Dendritic cell treated with granulocyte-macrophage colony-stimulating factor and Interleukin-4, amounts not matched to agents 40 ng/mL and 50 ng/mL, for 4 days (primary cell): ENCODE measurements around the gene NXT1.
A peak's percentile ranks its signal among the peaks of the same experiment; 100 is the strongest.
"Not testable (repeated sequence)": the region's sequence is repeated elsewhere in the genome, so short reads cannot be mapped to it uniquely, and the experiment has no call there.

Experiments used
- H3K27ac Mint-ChIP-seq: one replicate; pipeline ENCODE4 v1.8.0; 2022; ENCODE audit warnings: mild to moderate bottlenecking, mixed read lengths
- H3K27me3 Mint-ChIP-seq: one replicate; pipeline ENCODE4 v1.8.0; 2022; ENCODE audit warnings: mild to moderate bottlenecking, mixed read lengths
- H3K36me3 Mint-ChIP-seq: one replicate; pipeline ENCODE4 v1.8.0; 2022; ENCODE audit warnings: low read depth, mixed read lengths
- H3K4me1 Mint-ChIP-seq: one replicate; pipeline ENCODE4 v1.8.0; 2022; ENCODE audit warnings: low read depth, mixed read lengths
- H3K4me3 Mint-ChIP-seq: one replicate; pipeline ENCODE4 v1.8.0; 2022; ENCODE audit warnings: mild to moderate bottlenecking, moderate library complexity, mixed read lengths
- H3K9me3 Mint-ChIP-seq: one replicate; pipeline ENCODE4 v1.8.0; 2022; ENCODE audit warnings: mixed read lengths
- intact Hi-C: fragments of 100-400 bp; cut with micrococcal nuclease; formaldehyde crosslinking; loops from one replicate; pipeline ENCODE4 v1.15.0; 2022

The NXT1 gene

DNA sequence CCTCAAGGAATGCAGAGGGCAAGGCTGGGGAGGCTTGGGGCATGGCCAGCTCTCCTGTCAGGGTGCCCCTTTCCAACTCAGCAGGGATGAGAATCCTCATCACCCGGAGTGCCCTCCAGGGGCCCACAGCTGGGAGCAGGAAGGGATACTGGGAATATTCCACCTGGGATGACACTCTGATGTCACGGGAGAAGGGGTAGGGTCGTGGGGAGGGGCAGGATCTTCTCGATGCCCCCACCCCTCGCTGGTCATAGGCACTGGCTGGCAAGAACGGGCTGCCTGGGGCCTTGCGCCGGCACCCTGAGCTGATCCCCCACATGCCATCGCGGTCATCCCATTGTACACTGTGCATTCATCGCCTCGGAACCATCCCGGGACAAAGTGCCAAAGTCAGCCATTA lies 10.6 kb upstream of the NXT1 start:
- Mint-ChIP-seq H3K36me3 (no peaks in the 10 kb centered on the region), H3K27me3 (peaks cover 17% of the 10 kb centered on the region), H3K9me3 (no peaks in the 10 kb centered on the region), H3K27ac (no peak overlapping the region), H3K4me3 (no peak overlapping the region), H3K4me1 (no peaks in the 10 kb centered on the region)
- intact Hi-C loops = loop anchor here (1.0 to 5.0 kb wide), 4 partner anchors 108 to 1005 kb away; no protein-coding TSS in a partner anchor

- Mint-ChIP-seq H3K4me1 (no peaks in the 10 kb centered on the region), H3K4me3 (no peak overlapping the region), H3K27me3 (peaks cover 11% of the 10 kb centered on the region), H3K36me3 (no peaks in the 10 kb centered on the region), H3K27ac (no peak overlapping the region), H3K9me3 (no peaks in the 10 kb centered on the region)
- intact Hi-C loops = loop anchor here (1.0 to 5.0 kb wide), 3 partner anchors 288 to 1006 kb away; no protein-coding TSS in a partner anchor
Measured at GRCh38 chr20:23340524-23340923, 10.1 kb upstream of the NXT1 start.

DNA sequence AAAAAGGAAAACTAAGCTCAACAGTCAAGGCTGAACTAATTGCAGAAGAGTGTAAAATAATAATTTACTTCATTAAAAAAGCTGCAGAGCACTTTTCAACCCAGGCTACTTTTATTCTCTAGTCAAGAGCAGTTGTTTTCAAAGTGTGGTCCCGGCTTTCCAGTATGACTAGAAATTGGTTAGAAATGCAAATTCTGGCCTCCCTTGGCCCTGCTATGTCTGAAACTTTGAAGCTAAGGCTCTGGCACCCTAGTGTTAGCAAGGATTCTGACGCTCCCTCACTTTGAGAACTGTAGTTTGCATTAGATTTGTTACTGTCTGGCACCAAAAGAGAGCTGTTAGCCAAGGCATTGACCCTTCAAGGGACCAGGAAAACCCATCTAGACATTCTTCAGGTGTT lies 9.5 kb upstream of the NXT1 start:
- H3K36me3 Mint-ChIP-seq = no peaks in the 10 kb centered on the region
- H3K27me3 Mint-ChIP-seq = peaks cover 11% of the 10 kb centered on the region
- no peak overlapping the region for H3K27ac Mint-ChIP-seq
- no peaks in the 10 kb centered on the region for H3K4me1 Mint-ChIP-seq
- H3K9me3 Mint-ChIP-seq = no peaks in the 10 kb centered on the region
- H3K4me3 Mint-ChIP-seq = no peak overlapping the region
- intact Hi-C loops = loop anchor here (2.0 to 5.0 kb wide), 2 partner anchors 289 to 1006 kb away; no protein-coding TSS in a partner anchor

DNA sequence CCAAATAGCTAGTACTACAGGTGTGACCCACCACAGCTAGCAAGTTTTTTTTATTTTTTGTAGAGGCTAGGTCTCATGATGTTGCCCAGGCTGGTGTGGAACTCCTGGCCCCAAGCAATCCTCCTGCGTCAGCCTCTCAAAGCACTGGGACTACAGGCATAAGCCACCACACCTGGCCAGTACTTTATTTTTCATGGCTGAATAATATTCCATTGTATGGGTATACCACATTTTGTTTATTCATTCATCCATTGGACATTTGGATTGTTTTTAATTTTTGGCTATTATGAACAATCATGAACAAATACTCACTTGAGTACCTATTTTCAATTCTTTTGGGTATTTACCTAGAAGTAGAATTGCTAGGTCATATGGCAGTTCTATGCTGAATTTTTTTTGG lies 7.0 kb upstream of the NXT1 start:
- no peak overlapping the region for H3K4me3 Mint-ChIP-seq
- no peaks in the 10 kb centered on the region for H3K4me1 Mint-ChIP-seq
- no peaks in the 10 kb centered on the region for H3K36me3 Mint-ChIP-seq
- H3K9me3 Mint-ChIP-seq = no peaks in the 10 kb centered on the region
- H3K27ac Mint-ChIP-seq = no peak overlapping the region
- H3K27me3 Mint-ChIP-seq = peaks cover 13% of the 10 kb centered on the region
- intact Hi-C loops = loop anchor here (5.0 kb wide), 1 partner anchor 291 kb away; no protein-coding TSS in a partner anchor

DNA sequence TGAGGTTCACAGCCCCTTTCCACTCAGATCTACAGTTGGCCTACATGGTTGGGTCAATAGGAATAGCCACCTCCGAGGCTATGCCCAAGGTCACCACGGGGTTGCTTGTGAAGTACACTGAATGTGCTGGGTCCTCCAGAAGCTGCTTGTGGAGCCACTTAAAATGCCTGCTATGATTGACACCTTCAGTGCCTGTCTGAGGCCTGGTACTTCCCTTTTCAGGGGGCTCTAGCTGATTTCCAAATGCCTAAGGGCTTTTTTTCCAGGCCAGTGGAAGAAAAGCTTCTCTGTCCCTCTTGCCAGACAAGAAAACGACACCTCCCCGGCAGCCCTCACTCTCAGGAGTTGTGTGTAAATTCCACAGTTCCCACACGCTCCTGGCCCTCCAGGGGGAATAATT lies 6.3 kb upstream of the NXT1 start:
- H3K27ac Mint-ChIP-seq = no peak overlapping the region
- H3K4me1 Mint-ChIP-seq = peaks cover 2% of the 10 kb centered on the region
- H3K9me3 Mint-ChIP-seq = no peaks in the 10 kb centered on the region
- H3K36me3 Mint-ChIP-seq = no peaks in the 10 kb centered on the region
- H3K4me3 Mint-ChIP-seq = no peak overlapping the region
- peaks cover 10% of the 10 kb centered on the region for H3K27me3 Mint-ChIP-seq
- intact Hi-C loops = loop anchor here (5.0 kb wide), 1 partner anchor 292 kb away; no protein-coding TSS in a partner anchor

DNA sequence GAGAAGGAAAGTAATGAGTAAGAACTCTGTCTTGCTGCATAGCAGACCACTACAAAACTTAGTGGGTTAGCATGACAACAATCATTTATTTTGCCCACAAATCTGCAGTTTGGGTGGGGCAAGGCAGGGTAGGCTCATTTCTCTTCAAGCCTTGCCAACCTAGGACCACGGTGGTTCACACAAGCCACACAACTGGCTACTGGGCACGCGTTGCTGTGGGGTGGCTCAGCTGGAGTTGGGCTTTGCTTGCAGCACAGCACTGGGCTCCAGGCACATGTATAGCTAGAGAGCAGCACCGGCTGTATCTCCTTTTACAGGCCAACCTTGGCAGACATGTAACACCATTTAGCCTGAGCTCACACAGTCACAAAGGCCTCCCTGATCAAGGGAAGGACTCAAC lies 4.6 kb upstream of the NXT1 start:
- H3K27me3 Mint-ChIP-seq = peaks cover 8% of the 10 kb centered on the region
- H3K36me3 Mint-ChIP-seq = no peaks in the 10 kb centered on the region
- peaks cover 9% of the 10 kb centered on the region for H3K4me1 Mint-ChIP-seq
- no peak overlapping the region for H3K4me3 Mint-ChIP-seq
- H3K9me3 Mint-ChIP-seq = no peaks in the 10 kb centered on the region
- H3K27ac Mint-ChIP-seq = no peak overlapping the region
- intact Hi-C loops = no loop called here

DNA sequence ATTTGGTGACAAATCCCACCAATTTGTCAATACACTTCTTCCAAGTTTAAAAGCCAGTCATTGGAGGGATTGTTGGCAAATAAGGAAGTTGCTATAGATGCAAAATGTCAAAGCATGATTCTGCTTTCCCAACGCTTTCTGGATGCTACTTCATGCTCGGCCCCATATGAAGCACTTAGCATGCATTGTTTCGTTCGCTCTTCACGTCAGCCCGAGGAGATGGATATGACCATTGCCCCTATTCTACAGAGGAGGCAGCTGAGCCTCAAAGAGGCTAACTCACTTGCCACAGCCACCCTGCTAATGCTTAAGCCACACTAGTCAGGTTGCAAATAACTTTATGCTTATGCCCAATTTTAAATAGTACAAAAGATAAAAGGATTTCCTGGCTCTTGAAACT lies 2.8 kb upstream of the NXT1 start:
- H3K4me3 Mint-ChIP-seq = no peak overlapping the region

GRCh38 chr20:23348510-23348909 lies 2.1 kb upstream of the NXT1 start:
- not testable (repeated sequence) for H3K27ac Mint-ChIP-seq, H3K4me3 Mint-ChIP-seq, H3K9me3 Mint-ChIP-seq

More for the DNA sequence above, 2.8 kb upstream of the NXT1 start:
- no peaks in the 10 kb centered on the region for H3K9me3 Mint-ChIP-seq
- H3K36me3 Mint-ChIP-seq = no peaks in the 10 kb centered on the region
- H3K4me1 Mint-ChIP-seq = peaks cover 18% of the 10 kb centered on the region
- peaks cover 5% of the 10 kb centered on the region for H3K27me3 Mint-ChIP-seq
- intact Hi-C loops = no loop called here
- no peak overlapping the region for H3K27ac Mint-ChIP-seq

GRCh38 chr20:23349338-23350195 lies 1.0 kb upstream of the NXT1 start:
- H3K4me3 Mint-ChIP-seq = peak overlapping the region; percentile 84
- H3K4me1 Mint-ChIP-seq = peaks cover 21% of the 10 kb centered on the region
- no peaks in the 10 kb centered on the region for H3K9me3 Mint-ChIP-seq
- peaks cover 5% of the 10 kb centered on the region for H3K27me3 Mint-ChIP-seq
- peak overlapping the region; percentile 95 for H3K27ac Mint-ChIP-seq
- H3K36me3 Mint-ChIP-seq = peaks cover 10% of the 10 kb centered on the region
- intact Hi-C loops = loop anchor here (1.0 kb wide), 2 partner anchors 9 to 13 kb away; partner anchors contain the start of gene GZF1

More at GRCh38 chr20:23348510-23348909, 2.1 kb upstream of the NXT1 start:
- peaks cover 21% of the 10 kb centered on the region for H3K4me1 Mint-ChIP-seq
- intact Hi-C loops, H3K36me3 Mint-ChIP-seq, H3K27me3 Mint-ChIP-seq: not testable (repeated sequence)

DNA sequence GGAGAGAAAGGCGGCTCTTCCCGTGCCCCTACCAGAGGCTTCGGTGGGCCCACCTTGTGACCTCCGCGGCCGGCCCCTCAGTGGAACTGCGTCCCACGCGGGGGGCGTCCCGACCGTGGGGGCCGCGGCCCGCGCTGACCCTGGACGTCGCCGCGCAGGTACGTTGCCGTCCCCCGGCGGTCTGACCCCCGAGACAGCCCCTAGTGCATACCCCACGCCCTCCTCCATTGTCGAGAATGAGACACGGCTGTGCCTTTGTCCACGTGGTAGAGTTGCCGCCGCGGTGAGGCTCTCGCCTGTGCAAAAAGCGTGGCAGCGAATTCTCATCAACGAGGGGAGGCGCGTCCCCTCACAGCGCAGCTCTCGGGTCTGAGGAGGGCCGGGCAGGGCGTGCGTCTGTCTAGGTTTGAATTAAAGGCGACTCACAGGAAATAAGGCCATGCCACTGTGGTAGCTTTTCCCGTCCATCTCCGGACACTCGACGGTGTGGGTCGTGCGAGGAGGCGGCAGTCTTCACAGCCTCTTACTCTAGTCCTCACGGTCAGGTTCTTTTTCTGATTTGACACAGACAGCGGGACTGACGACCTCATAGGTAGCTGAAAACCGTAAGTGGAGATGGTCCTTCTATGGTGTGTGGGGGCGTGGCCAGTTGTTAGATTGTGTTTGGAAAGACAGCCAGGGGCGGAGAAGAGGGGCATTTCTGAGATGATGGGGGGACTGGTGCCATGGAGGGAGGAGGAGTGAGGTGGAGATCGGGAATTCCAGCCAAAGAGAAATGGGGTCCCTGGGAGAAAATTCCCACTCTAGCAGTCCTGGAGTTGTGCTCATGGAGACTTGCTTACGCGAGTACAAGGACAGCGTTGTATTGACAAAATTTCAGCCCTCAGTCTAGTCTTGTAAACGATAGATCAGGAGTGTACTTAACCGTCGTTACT lies 580 bp downstream of the NXT1 start:
- intact Hi-C loops = loop anchor here (1.0 kb wide), 2 partner anchors 7 to 11 kb away; partner anchors contain the start of gene GZF1
- no peaks in the 10 kb centered on the region for H3K9me3 Mint-ChIP-seq
- H3K27ac Mint-ChIP-seq = peak overlapping the region; percentile 95
- H3K4me1 Mint-ChIP-seq = peaks cover 21% of the 10 kb centered on the region
- H3K4me3 Mint-ChIP-seq = peak overlapping the region; percentile 84
- H3K36me3 Mint-ChIP-seq = peaks cover 26% of the 10 kb centered on the region
- H3K27me3 Mint-ChIP-seq = peaks cover 5% of the 10 kb centered on the region

DNA sequence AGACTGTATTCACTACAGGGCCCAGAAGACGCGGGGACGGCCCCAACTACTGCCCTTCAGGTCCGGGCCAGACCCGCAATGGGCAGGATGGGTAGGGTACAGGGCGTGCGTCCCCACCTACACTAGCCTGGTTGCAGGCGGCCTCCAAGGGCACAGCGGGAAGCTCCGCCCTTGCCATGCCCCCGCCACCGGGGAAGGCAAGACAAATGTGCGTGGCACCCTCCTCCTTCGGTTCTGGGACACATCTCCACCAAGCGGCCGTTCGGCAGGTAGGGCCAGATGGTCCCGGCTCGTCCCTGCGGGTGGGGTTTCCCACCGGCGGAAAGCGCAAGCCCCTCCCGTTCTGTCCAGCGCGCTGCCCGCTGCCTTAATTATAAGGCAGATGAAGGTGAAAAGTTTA lies 5.6 kb downstream of the NXT1 start:
- Mint-ChIP-seq H3K27me3 (no peaks in the 10 kb centered on the region), H3K36me3 (peaks cover 27% of the 10 kb centered on the region), H3K4me3 (no peak overlapping the region), H3K9me3 (no peaks in the 10 kb centered on the region), H3K4me1 (peaks cover 28% of the 10 kb centered on the region), H3K27ac (no peak overlapping the region)
- intact Hi-C loops = no loop called here

DNA sequence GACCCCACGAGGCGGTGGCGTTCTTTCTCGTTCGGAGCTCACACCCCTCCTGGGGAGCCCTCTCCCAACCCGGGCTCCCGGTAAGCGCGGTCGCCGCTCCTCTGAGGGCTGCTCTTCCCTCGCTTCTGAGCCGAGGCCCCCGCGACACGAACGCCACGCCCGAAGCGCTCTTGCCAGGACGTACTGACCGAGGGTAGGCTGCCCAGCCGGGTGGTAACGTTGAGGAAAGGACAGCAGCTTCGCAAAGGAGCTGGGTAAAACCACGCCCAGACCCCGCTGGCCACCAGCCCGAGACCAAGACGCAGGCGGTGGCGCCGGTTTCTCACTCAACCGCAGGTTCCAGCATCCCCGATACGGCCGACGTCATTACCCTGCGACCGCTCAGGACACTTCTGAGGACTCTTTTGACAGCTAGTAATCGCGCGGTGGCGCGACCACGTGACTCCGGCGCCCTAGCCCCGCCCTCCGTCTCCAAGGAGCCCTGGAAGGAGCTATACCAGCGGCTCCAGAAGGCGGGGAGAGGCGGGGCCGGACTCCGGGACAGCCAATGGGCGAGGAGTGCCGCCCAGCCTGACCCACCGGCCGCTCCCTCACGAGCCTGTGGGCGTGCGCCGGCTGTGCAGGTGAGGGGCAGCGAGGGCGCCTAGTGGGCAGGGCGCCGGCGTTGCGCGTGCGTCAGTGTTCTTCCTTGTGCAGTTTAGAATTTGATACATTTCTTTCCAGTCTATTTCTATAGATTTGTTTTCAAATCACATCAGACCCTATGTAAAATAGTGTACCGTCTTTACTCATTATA lies 7.4 kb downstream of the NXT1 start:
- no peaks in the 10 kb centered on the region for H3K9me3 Mint-ChIP-seq
- H3K4me3 Mint-ChIP-seq = peak overlapping the region; percentile 86
- peaks cover 34% of the 10 kb centered on the region for H3K36me3 Mint-ChIP-seq
- intact Hi-C loops = loop anchor here (1.0 kb wide), 1 partner anchor 8 kb away; the partner anchor contains the start of gene NXT1
- H3K4me1 Mint-ChIP-seq = peaks cover 22% of the 10 kb centered on the region
- H3K27ac Mint-ChIP-seq = peak overlapping the region; percentile 97
- H3K27me3 Mint-ChIP-seq = no peaks in the 10 kb centered on the region

GRCh38 chr20:23358563-23358906 lies 7.9 kb downstream of the NXT1 start:
- H3K36me3 Mint-ChIP-seq = peaks cover 39% of the 10 kb centered on the region
- H3K27ac Mint-ChIP-seq = peak overlapping the region; percentile 97
- intact Hi-C loops = loop anchor here (1.0 kb wide), 1 partner anchor 8 kb away; the partner anchor contains the start of gene NXT1
- H3K4me1 Mint-ChIP-seq = peaks cover 26% of the 10 kb centered on the region
- H3K9me3 Mint-ChIP-seq = no peaks in the 10 kb centered on the region
- no peaks in the 10 kb centered on the region for H3K27me3 Mint-ChIP-seq
- H3K4me3 Mint-ChIP-seq = peak overlapping the region; percentile 86
